ENCODE measurements around the gene SAE1.

GRCh38 chr19:47109177-47109540 is 21.5 kb upstream of the SAE1 start:
- TF ChIP-seq CTCF (conservative IDR thresholded peaks at IDR 0.05) (no peak), EZH2 (IDR thresholded peaks at IDR 0.05; ENCODE audit: low read depth) (no peak)

Measured in PC-9 (cell line).